ENCODE results near the gene TNRC6B.

DNA sequence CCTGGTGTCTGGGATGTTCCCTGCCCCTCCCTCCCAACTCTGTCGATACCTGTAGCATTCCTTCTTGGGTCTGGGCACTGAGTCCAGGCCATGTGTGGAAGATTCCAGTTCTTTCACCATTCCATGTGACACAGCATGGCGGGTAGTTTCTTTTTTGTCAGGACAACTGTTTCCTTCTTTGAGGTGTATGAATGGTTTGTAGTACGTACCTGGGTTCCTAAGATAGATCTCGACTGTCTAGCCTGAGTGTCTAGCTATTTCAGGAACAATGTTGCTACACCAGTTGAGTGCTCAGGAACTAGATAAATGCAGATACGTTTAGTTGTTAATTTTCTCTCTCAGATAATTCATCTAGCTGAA lies 43.3 kb downstream of the TNRC6B start:
- TF ChIP-seq, protein P1, sequence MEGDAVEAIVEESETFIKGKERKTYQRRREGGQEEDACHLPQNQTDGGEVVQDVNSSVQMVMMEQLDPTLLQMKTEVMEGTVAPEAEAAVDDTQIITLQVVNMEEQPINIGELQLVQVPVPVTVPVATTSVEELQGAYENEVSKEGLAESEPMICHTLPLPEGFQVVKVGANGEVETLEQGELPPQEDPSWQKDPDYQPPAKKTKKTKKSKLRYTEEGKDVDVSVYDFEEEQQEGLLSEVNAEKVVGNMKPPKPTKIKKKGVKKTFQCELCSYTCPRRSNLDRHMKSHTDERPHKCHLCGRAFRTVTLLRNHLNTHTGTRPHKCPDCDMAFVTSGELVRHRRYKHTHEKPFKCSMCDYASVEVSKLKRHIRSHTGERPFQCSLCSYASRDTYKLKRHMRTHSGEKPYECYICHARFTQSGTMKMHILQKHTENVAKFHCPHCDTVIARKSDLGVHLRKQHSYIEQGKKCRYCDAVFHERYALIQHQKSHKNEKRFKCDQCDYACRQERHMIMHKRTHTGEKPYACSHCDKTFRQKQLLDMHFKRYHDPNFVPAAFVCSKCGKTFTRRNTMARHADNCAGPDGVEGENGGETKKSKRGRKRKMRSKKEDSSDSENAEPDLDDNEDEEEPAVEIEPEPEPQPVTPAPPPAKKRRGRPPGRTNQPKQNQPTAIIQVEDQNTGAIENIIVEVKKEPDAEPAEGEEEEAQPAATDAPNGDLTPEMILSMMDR (IDR thresholded peaks at IDR 0.05; ENCODE audit: insufficient read depth, low read length), result no peak
- TF ChIP-seq, protein P2, sequence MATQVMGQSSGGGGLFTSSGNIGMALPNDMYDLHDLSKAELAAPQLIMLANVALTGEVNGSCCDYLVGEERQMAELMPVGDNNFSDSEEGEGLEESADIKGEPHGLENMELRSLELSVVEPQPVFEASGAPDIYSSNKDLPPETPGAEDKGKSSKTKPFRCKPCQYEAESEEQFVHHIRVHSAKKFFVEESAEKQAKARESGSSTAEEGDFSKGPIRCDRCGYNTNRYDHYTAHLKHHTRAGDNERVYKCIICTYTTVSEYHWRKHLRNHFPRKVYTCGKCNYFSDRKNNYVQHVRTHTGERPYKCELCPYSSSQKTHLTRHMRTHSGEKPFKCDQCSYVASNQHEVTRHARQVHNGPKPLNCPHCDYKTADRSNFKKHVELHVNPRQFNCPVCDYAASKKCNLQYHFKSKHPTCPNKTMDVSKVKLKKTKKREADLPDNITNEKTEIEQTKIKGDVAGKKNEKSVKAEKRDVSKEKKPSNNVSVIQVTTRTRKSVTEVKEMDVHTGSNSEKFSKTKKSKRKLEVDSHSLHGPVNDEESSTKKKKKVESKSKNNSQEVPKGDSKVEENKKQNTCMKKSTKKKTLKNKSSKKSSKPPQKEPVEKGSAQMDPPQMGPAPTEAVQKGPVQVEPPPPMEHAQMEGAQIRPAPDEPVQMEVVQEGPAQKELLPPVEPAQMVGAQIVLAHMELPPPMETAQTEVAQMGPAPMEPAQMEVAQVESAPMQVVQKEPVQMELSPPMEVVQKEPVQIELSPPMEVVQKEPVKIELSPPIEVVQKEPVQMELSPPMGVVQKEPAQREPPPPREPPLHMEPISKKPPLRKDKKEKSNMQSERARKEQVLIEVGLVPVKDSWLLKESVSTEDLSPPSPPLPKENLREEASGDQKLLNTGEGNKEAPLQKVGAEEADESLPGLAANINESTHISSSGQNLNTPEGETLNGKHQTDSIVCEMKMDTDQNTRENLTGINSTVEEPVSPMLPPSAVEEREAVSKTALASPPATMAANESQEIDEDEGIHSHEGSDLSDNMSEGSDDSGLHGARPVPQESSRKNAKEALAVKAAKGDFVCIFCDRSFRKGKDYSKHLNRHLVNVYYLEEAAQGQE (IDR thresholded peaks at IDR 0.05; ENCODE audit: insufficient replicate concordance, low read depth), result no peak

All from HL-60 (cell line).